Ureter (tissue), 1 donor: Measurements from ENCODE around the gene PRKCSH. TPM values are rescaled to one million over a fixed set of nuclear protein-coding genes. Genes with fewer than 3 reads are reported as not detected.

ENCODE experiments used
- DNase-seq: peaks from one replicate; pipeline ENCODE4 v3.0.0-alpha.2; 2020; ENCODE audit warnings: low spot score
- total RNA-seq: library from RNA; stranded (reverse); gene quantifications from one replicate; pipeline ENCODE4 v1.2.4, GENCODE V29; 2023
- donor health status: DM: yes; HTN: yes; CAD: no.

The PRKCSH gene
- total RNA-seq, 1 donor from 2014 or later = 267 TPM

DNA sequence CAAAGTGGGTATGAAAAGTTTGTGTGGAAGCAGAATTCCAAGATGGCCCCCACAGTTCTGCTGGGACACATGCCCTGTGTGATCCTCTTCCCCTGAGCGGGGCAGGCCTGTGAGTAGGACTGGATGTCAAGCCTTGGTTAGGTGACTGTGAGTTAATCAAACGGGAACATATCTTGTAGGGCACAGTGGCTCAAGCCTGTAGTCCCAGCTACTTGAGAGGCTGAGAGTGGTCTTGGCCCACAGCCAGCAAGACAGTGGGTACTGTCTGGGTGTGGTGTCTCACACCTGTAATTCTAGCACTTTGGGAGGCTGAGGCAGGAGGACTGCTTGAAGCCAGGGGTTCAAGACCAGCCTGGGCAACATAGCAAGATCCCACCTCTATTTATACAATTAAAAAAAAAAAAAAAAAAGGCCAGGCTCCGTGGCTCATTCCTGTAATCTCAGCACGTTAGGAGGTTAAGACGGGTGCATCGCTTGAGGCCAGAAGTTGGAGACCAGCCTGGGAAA is 63.8 kb downstream of the PRKCSH start:
- no peak for DNase-seq

- DNase-seq = no peak
Measured at GRCh38 chr19:11499890-11500420, 64.5 kb downstream of the PRKCSH start.

Other genes with a start within 250 kb of the PRKCSH start
- gene KANK2, start 238.1 kb upstream of the PRKCSH start, total RNA-seq = 170 TPM
- not detected for gene ANGPTL8, start 196.0 kb upstream of the PRKCSH start, total RNA-seq
- gene DOCK6, start 173.1 kb upstream of the PRKCSH start, total RNA-seq = 125 TPM
- gene TSPAN16, start 139.5 kb upstream of the PRKCSH start, total RNA-seq = not detected
- gene RAB3D, start 96.0 kb upstream of the PRKCSH start, total RNA-seq = 58.1 TPM
- 185 TPM for gene TMEM205, start 89.4 kb upstream of the PRKCSH start, total RNA-seq
- 44.4 TPM for gene CCDC159, start 89.1 kb upstream of the PRKCSH start, total RNA-seq
- 25.5 TPM for gene PLPPR2, start 80.2 kb upstream of the PRKCSH start, total RNA-seq
- 4.3 TPM for gene SWSAP1, start 61.0 kb upstream of the PRKCSH start, total RNA-seq
- 6.7 TPM for gene EPOR, start 51.3 kb upstream of the PRKCSH start, total RNA-seq
- gene RGL3, start 16.3 kb upstream of the PRKCSH start, total RNA-seq = 44.2 TPM
- gene ODAD3, start 514 bp upstream of the PRKCSH start, total RNA-seq = 0.78 TPM
- gene ELAVL3, start 45.4 kb downstream of the PRKCSH start, total RNA-seq = not detected
- gene ZNF653, start 70.2 kb downstream of the PRKCSH start, total RNA-seq = 10.9 TPM
- 43.7 TPM for gene ECSIT, start 93.5 kb downstream of the PRKCSH start, total RNA-seq
- gene CNN1, start 103.2 kb downstream of the PRKCSH start, total RNA-seq = 301 TPM
- gene ELOF1, start 123.6 kb downstream of the PRKCSH start, total RNA-seq = 46.2 TPM
- gene ACP5, start 142.0 kb downstream of the PRKCSH start, total RNA-seq = 19.9 TPM
- gene ZNF627, start 161.8 kb downstream of the PRKCSH start, total RNA-seq = 20.7 TPM